HepG2 (cell line): Measurements from ENCODE around the gene HNRNPC. TPM values are rescaled to one million over a fixed set of nuclear protein-coding genes. Genes with fewer than 3 reads are reported as not detected.

Experiments
- DZIP1 ChIP-seq: sonication (generic); formaldehyde crosslinking; IDR thresholded peaks from 2 replicates; pipeline ENCODE4 v1.5.0; 2020; ENCODE audit warnings: mild to moderate bottlenecking, missing genetic modification reagents
- FOXK2 ChIP-seq: fragments of 450-650 bp; IDR thresholded peaks from 2 replicates; pipeline ENCODE4 v1.6.1; 2016
- HIC2 ChIP-seq: sonication (generic); formaldehyde crosslinking; IDR thresholded peaks from 2 replicates; pipeline ENCODE4 v1.9.0; 2022; ENCODE audit warnings: low read depth, missing genetic modification reagents
- KMT2B ChIP-seq: IDR thresholded peaks from 2 replicates; pipeline ENCODE4 v1.6.1; 2016; ENCODE audit warnings: missing genetic modification reagents, missing compliant biosample characterization
- LCORL ChIP-seq, 2 experiments: fragments of 450-650 bp in 1 of 2; sonication (generic) in 1 of 2; formaldehyde crosslinking in 1 of 2; IDR thresholded peaks; 2 replicates each; pipeline versions ENCODE4 v1.5.0 to v1.6.1; 2017 to 2020; ENCODE audit warnings: antibody characterized with exemption in 1 of 2, missing genetic modification reagents in 1 of 2
- NAIF1 ChIP-seq: sonication (generic); formaldehyde crosslinking; IDR thresholded peaks from 2 replicates; pipeline ENCODE4 v1.5.0; 2020; ENCODE audit warnings: mild to moderate bottlenecking, missing genetic modification reagents, borderline replicate concordance
- NFYC ChIP-seq: IDR thresholded peaks from 2 replicates; pipeline ENCODE4 v1.6.1; 2016; ENCODE audit warnings: missing genetic modification reagents, missing compliant biosample characterization
- PHF20 ChIP-seq: sonication (generic); formaldehyde crosslinking; IDR thresholded peaks from 2 replicates; pipeline ENCODE4 v1.5.0; 2020; ENCODE audit warnings: mild to moderate bottlenecking, missing genetic modification reagents
- POLR2AphosphoS5 ChIP-seq: IDR thresholded peaks from 2 replicates; pipeline ENCODE4 v1.6.1; 2012; ENCODE audit warnings: low read depth, low read length
- SMC3 ChIP-seq: IDR thresholded peaks from 2 replicates; pipeline ENCODE4 v1.6.1; 2011; ENCODE audit warnings: low read length, improper control_type of control experiment
- SNAI1 ChIP-seq: sonication (generic); formaldehyde crosslinking; IDR thresholded peaks from 2 replicates; pipeline ENCODE4 v1.5.0; 2020; ENCODE audit warnings: mild to moderate bottlenecking, missing genetic modification reagents, borderline replicate concordance
- ZNF260 ChIP-seq: sonication (generic); formaldehyde crosslinking; IDR thresholded peaks from 2 replicates; pipeline ENCODE4 v1.4.0; 2020; ENCODE audit warnings: missing genetic modification reagents, low read depth, mild to moderate bottlenecking, borderline replicate concordance
- ZNF354B ChIP-seq: sonication (generic); formaldehyde crosslinking; IDR thresholded peaks from 2 replicates; pipeline ENCODE4 v1.8.0; 2022; ENCODE audit warnings: mild to moderate bottlenecking, missing genetic modification reagents
- ZNF556 ChIP-seq: sonication (generic); formaldehyde crosslinking; IDR thresholded peaks from 2 replicates; pipeline ENCODE4 v1.4.0; 2020; ENCODE audit warnings: mild to moderate bottlenecking, missing genetic modification reagents, borderline replicate concordance
- polyA plus RNA-seq, 8 experiments: library from polyadenylated mRNA; depleted of rRNA in 3 of 8; stranded (reverse) in 7 of 8; unstranded in 1 of 8; fragments of >200 nt; fragmentation: Illumina TruSeq in 4 of 8; extraction: Trizol in 4 of 8; gene quantifications; 2 replicates each; pipeline versions ENCODE4 v1.2.1 to v1.2.3, GENCODE V29; 2011 to 2016; ENCODE audit warnings: low read depth in 4 of 8, missing spikeins in 1 of 8, mixed read lengths in 1 of 8; ENCODE audit not compliant: insufficient read depth in 1 of 8
- total RNA-seq, 5 experiments: library from RNA; depleted of rRNA; stranded (reverse); fragments of >200 nt; fragmentation: Illumina TruSeq; extraction: Trizol; gene quantifications; 2 replicates each; pipeline ENCODE4 v1.2.3, GENCODE V29; 2016; ENCODE audit warnings: low read depth in 1 of 5
- TF ChIP-seq, protein P1 (sequence below): sonication (generic); formaldehyde crosslinking; IDR thresholded peaks from 2 replicates; pipeline ENCODE4 v1.4.0; 2020; ENCODE audit warnings: mild to moderate bottlenecking, low read depth, missing genetic modification reagents
- TF ChIP-seq, protein P2 (sequence below): sonication (generic); formaldehyde crosslinking; IDR thresholded peaks from 2 replicates; pipeline ENCODE4 v1.4.0; 2020; ENCODE audit warnings: missing genetic modification reagents

HNRNPC gene
- total and polyA plus RNA-seq, 2 of the 13 experiments (the other 11 are each of a cell fraction or from before 2014, with no cell fraction given): 628 to 1,099 TPM

DNA sequence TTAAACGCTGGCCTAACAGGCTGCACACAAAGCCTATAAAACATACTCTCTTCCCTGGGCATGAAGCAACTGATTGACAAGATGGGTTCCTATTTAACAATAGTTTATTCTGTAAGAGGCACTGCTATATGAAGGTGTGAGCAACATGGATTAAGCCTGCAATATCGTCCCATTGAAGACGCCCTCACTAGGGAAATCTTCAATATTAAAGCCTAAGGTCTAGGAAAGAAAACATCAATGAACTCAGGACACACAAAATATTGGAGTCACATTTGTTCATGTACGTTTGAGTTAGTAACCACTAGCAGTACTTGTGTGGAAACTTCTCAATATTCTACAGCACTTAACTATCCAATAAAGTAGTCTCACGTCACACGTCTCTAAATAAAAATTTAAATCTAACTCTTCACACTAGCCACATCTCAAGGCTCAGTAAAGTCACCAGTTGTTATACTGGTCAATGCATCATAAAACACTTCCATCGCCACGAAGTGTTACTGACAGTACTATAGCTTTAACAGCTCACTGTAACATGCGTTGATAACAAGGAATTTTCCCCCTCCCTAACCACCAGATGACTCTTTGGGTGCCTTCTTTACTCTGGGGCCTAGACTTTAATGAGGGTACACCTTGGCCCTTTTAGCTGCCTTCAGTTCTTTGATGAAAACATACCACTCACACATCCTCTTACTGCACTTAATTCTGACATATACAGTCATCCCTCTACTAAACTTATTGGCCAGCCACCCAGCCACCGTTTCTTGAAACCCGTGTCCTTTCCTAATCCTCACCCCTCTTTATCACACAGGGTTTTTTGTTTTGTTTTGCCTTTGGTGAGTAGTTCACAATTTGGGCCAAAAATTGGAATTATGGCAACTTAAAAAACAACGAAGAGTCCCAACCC, 63.3 kb downstream of the HNRNPC start (continued):
- TF ChIP-seq DZIP1 (CRISPR knock-in tag) (no peak), POLR2AphosphoS5 (peak; percentile 68), NAIF1 (CRISPR knock-in tag) (no peak), FOXK2 (no peak), SMC3 (no peak), ZNF556 (CRISPR knock-in tag) (no peak), SNAI1 (CRISPR knock-in tag) (no peak), PHF20 (CRISPR knock-in tag) (no peak), KMT2B (CRISPR knock-in tag) (no peak), ZNF354B (CRISPR knock-in tag) (0 out of 2 replicates have a peak, but pooled peaks have one; percentile 52), HIC2 (no peak), LCORL (IDR thresholded peaks at IDR 0.05) (no peak), LCORL (CRISPR knock-in tag; IDR thresholded peaks at IDR 0.05) (no peak), ZNF260 (CRISPR knock-in tag) (no peak), NFYC (CRISPR knock-in tag) (0 out of 2 replicates have a peak, but pooled peaks have one; percentile 8)
- TF ChIP-seq, protein P1, sequence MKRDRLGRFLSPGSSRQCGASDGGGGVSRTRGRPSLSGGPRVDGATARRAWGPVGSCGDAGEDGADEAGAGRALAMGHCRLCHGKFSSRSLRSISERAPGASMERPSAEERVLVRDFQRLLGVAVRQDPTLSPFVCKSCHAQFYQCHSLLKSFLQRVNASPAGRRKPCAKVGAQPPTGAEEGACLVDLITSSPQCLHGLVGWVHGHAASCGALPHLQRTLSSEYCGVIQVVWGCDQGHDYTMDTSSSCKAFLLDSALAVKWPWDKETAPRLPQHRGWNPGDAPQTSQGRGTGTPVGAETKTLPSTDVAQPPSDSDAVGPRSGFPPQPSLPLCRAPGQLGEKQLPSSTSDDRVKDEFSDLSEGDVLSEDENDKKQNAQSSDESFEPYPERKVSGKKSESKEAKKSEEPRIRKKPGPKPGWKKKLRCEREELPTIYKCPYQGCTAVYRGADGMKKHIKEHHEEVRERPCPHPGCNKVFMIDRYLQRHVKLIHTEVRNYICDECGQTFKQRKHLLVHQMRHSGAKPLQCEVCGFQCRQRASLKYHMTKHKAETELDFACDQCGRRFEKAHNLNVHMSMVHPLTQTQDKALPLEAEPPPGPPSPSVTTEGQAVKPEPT (CRISPR knock-in tag): no peak
- TF ChIP-seq, protein P2, sequence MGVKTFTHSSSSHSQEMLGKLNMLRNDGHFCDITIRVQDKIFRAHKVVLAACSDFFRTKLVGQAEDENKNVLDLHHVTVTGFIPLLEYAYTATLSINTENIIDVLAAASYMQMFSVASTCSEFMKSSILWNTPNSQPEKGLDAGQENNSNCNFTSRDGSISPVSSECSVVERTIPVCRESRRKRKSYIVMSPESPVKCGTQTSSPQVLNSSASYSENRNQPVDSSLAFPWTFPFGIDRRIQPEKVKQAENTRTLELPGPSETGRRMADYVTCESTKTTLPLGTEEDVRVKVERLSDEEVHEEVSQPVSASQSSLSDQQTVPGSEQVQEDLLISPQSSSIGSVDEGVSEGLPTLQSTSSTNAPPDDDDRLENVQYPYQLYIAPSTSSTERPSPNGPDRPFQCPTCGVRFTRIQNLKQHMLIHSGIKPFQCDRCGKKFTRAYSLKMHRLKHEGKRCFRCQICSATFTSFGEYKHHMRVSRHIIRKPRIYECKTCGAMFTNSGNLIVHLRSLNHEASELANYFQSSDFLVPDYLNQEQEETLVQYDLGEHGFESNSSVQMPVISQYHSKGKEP (CRISPR knock-in tag): no peak
